ENCODE results near the gene ATP13A2.
"Not testable (repeated sequence)": the region's sequence is repeated elsewhere in the genome, so short reads cannot be mapped to it uniquely, and the experiment has no call there.

The ATP13A2 gene

DNA sequence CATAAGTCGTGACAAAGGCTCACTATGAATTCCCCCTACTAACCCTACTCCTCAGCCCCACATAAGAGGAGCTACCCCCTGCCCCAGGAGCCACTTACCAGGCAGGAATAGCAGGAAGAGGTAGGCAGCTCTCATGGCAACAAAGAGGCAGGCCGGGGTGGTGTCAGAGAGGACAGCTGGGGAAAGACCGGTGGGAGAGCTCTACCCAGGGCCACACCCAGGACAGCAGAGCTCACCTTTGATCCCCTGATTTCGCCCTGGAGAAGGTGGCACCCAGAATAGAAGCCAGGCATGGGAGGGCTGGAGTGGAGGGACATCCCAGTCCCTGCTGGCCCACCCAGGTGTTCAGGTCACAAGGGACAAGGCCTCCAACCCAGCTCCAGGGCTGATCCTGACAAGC is 33.6 kb downstream of the ATP13A2 start:
- DNase-seq (no peak), ATAC-seq (no peak)

DNA sequence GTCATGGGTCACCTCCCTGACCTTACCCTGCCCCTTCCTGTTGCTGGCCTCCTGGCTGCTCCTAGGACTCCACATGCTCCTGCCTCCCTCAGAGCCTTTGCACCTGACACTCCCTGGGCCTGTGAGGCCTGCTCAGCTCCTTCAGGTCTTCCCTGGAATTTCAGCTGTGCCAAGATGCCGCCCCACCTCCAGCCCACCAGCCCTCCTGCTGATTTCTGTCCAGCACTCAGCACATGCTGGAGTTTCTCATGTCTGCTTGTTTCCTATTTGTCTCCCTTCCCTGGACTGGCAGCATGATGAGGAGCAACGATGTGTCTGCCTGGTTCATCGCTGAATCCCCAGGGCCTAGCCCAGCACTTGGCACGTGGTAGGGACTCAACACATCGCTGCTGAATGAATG is 34.4 kb downstream of the ATP13A2 start:
- ATAC-seq (no peak), DNase-seq (no peak)

DNA sequence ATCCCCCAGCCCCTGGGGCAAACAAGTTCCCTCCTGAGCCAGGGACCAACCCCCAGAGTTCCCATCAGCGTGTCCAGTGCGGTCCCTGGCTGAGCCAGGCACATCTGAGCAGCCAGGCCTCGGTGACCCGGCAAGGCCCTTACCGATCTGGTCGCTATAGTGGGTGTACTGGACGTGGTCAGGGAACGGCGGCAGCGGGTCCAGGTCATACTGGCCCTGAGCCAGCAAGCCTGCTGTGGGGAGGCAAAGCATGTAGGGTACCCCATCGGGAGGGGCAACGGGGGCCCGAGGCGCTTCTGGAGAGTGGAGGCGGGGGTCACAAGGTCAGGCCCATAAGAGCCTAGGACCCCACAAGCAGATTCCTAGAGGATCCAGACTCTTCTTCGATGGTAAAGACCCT is 34.8 kb downstream of the ATP13A2 start:
- ATAC-seq = no peak

DNA sequence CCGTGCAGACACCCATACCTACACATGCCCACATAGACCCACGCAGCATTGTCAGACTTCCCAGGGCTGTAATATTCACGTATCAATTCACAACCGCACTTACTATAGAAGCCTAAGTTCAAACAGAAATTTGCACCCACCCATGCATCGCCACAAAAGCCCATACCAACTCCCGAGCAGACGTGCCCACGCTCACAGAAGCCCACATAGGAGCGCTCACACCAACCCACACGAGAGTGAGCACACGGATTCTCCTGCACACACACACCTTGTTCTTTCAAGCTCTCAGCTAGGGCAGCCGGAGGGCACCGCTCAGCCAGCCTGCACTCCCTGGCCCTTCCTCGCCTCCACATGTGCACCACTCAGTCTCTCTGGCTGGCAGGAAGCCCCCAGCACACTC is 35.9 kb downstream of the ATP13A2 start:
- ATAC-seq (no peak), DNase-seq (no peak)

More for the DNA sequence above, 34.8 kb downstream of the ATP13A2 start:
- no peak for DNase-seq

DNA sequence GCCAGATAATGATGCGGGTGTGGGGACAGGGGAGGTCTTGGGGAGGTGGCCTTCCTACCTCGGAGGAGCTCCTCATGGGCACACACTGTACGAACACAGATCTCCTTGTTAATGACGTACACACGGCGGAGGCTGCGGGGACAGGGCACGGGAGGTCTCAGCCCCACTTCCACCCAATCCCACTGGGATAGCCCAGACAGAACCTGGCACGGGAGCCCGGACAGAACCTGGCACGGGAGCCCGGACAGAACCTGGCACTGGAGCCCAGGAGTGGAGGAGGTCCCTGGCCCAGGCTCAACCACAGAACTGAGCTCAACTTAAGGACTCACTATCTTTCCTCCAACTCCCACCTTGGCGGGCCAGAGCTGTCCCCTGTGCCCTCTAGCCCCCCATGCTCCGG is 36.5 kb downstream of the ATP13A2 start:
- no peak for DNase-seq
- no peak for ATAC-seq

DNA sequence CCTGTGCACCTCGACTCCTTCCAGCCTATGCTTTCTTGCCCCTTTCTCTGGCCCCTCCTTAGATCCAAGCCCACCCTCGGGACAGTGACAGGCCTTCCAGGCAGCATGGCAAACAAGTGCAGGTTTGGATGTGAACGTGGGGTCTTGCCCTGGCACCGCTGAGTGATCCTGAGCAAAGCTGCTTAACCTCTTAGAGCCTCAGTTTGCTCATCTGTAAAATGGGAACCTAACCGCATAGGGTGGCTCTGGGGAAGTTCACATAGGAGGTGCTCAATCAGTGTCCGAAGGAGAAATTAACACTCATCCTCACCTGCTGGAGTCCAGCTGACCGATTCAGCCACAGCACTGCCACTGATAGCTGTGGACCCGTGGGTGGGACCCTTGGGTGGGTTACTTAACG is 38.5 kb downstream of the ATP13A2 start:
- DNase-seq (no peak), ATAC-seq (no peak)

DNA sequence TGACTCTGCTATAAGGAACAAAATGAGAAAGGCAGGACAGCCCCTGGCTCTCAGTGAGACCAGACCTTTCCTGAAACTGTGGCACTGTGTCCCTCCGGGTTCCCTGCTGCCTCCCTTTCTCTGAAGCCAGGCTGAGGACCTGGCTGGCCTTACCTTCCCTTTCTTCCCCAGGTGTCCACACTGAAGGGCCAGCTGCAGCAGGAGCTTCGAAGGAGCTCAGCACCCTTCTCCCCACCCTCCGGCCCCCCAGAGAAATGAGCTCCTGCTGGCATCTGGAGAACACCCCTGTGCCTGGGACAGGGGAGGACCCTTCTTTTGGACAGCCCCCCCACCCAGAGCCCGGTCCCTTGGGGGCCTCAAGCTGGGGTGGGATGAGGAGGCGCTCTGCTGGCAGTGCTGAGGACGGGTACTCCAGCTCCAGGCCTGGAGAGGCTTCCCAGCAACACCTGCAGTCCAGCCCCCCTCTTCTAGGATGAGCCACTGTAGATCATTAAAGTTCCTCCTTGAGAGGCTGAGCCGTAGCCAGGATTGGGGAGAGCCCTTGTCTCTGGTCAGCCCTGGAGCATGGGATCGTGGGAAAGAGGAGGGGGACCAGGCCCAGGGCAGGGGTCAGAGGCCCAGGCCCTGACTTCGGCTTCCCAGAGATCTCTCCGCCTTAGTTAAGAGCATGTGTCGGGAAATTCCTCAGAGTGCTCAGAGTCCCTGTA is 39.4 kb downstream of the ATP13A2 start:
- ATAC-seq (no peak), DNase-seq (no peak)

DNA sequence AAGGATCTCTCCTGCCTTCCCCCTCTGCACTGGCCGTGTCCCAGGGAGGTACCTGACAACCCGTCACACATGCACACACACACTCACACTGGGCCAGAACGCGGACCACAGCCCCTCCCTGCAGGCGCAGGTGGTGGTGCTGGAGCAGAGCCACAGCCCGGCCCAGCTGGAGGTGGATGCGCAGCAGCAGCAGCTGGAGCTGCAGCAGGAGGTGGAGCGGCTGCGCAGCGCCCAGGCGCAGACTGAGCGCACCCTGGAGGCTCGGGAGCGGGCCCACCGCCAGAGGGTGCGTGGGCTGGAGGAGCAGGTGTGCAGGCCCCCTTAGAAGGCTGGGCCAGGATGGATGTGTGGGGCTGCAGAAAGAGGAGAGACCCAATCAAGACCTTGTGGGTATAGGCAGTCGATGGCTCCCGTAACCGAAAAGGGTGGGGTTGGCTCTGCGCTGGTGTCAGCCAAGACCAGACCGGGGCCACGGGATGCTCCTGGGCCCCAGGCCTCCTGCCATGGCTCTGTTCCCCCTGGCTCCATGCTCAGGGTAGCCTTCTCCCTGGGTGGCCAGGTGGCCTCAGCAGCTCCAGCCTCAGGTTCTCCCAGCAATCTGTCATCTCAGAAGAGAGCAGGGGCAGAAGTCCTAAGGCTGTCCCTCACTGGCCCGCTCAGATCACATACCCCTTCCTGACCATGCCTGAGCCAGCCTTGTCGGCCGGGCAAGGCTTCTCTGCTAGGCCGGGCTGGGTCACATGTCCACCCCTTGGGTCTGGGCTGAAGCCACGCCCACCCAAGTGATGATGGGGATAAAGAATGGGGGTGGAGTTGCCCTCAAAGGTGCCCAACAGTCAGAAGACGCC is 40.2 kb downstream of the ATP13A2 start:
- DNase-seq = no peak

DNA sequence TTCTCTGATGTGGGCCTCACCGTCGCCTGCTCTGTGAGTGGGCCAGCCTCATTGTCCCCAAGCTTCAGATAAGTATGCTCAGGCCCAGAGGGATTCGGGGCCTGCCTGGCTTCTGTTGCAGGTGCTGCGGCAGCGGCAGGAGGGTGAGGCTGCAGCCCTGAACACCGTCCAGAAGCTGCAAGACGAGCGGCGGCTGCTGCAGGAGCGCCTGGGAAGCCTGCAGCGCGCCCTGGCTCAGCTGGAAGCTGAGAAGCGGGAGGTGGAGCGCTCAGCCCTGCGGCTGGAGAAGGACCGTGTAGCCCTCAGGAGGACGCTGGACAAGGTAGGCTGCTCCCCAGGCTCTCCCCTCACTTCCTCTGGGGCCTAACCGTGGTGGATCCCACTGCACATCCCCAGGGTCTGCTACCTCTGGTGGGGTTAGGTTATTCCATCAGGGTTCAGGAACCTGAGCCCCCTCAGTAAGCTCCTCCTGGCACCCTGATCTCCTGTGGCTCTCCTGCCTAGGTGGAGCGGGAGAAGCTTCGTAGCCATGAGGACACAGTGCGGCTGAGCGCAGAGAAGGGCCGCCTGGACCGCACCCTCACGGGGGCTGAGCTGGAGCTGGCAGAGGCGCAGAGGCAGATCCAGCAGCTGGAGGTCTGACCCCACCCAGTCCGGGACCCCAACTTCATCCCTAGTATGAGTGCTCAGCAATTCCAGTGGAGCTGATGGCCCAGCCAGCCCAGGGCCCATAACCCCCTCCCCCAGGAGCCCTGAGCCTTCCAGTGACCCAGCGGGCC is 41.4 kb downstream of the ATP13A2 start:
- ATAC-seq (no peak), DNase-seq (no peak)

More for the DNA sequence above, 40.2 kb downstream of the ATP13A2 start:
- ATAC-seq = peak; percentile 6

DNA sequence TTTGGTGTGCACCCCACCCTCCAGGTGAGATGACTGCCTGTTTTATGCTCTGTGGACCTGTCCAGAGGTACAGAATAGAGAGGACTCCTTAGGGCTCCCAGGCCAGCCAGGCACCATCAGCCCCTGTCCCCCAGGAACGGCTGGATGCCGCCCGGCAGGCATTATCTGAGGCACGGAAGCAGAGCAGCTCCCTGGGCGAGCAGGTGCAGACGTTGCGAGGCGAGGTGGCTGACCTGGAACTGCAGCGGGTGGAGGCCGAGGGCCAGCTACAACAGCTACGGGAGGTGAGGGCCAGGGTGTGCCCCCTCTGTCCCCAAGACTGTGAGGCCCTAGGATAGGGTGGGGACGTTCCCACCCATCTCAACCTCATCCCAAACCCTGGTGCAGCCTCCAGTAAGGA is 42.1 kb downstream of the ATP13A2 start:
- ATAC-seq (no peak), DNase-seq (no peak)

DNA sequence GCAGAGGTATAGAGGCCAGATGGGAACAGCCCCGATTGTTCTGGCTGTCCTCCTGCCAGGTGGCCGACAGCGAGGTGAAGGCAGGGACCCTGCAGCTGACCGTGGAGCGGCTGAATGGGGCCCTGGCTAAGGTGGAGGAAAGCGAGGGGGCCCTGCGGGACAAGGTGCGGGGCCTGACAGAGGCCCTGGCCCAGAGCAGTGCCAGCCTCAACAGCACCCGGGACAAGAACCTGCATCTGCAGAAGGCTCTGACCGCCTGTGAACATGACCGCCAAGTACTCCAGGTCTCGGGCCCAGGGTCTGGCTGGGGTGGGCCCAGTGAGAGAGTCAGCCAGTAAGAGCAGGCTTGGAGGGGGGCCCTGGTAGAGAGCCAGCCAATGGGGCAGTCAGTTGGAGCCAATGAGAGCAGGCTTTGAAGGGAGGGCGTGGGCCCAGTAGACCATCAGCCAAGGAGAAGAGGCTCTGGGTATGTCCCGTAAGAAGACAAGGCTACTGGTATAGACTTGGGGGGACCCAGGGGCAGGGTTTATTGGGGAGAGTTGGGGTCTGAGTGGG is 42.6 kb downstream of the ATP13A2 start:
- DNase-seq = no peak
- ATAC-seq = no peak

DNA sequence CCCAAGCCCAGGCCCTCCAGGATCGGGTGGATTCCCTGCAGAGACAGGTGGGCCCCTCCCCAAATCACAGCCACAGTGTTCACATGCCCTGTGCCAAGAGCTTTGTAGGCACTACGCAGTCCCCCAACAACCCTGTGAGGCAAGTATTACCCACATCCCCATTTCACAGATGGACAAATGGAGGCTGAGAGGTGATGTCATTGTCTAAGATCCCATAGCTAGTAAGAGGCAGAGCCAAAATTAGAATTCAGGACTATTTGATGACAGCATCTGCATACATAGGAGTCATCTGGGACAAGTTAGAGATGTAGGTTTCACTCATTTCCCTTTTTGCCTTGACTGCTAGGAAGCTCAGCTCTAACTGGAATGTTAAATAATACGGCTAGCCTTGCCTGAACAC is 43.4 kb downstream of the ATP13A2 start:
- DNase-seq (no peak), ATAC-seq (no peak)

DNA sequence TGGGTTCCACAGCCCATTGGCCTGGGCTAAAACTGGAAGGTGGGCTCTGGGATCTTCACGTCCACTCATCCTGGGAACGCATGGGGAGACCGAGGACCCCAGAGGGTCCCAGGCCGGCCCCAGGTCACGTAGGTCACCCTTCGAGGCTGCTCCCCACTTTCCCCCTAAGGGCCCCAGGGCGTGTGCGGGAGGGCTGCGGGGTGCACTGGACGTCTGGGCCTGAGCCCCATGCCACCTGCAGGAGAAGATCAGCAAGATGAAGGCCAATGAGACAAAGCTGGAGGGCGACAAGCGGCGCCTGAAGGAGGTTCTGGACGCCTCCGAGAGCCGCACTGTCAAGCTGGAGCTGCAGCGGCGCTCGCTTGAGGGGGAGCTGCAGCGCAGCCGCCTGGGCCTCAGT is 43.8 kb downstream of the ATP13A2 start:
- DNase-seq (no peak), ATAC-seq (no peak)

DNA sequence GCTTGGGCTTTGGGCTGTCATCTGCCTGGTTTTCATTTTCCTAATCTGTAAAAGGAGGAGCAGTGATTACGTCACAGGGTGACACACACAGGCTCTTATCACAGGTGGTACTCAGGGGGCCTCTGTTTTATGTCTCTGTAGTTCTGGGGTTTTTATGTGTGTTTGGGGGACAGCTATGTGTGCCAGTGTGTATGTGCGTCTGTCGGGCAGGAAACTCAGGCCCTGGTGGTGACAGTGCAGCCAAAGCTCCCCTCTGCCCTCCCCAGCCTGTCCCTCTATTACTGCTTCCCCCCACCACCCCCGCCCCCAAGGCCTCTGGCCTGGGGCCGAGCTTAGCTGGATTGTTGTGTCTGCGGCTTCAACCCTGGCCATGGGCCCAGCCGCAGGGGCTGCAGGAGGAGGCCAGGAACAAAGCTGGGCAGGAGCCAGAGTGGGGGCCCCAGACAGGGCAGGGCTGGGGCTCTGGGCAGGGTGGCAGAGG is 44.6 kb downstream of the ATP13A2 start:
- ATAC-seq (no peak), DNase-seq (no peak)

DNA sequence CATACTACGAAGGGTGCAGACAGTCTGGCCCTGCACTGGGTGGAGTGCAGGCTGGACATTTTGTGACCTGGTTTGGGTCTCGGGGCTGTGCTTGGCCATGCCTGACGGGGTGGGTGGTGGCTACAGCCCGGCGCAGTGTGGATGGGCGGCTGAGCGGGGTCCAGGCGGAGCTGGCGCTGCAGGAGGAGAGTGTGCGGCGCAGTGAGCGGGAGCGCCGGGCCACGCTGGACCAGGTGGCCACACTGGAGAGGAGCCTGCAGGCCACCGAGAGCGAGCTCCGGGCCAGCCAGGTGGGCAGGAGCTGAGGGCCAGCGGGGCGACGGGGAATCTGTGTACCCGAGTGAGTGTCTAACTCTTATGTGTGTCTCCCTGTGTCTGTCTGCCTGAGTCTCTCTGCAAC is 45.4 kb downstream of the ATP13A2 start:
- DNase-seq = no peak

DNA sequence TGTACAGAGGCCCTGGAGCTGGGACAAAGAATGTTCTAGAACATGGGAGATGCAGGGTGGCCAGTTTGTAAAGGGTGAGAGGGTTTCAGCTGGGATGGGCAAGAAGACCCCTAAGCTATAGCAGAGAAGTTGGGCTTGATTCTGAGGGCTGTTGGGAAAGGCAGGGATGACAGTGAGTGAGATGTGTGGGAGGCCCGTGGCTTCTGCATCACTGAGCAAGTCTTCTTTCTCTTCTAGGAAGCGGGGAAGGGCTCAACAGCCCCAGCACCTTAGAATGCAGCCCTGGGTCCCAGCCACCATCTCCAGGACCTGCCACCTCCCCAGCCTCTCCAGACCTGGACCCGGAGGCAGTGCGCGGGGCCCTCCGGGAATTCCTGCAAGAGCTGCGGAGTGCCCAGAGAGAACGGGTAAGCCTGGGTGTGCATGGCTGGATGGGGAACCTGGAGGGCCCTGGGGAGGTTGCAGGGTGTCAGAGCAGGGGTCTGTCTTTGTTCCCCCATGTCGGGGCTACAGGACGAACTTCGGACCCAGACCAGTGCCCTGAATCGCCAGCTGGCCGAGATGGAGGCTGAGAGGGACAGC is 46.2 kb downstream of the ATP13A2 start:
- DNase-seq = no peak
- no peak for ATAC-seq

More for the DNA sequence above, 45.4 kb downstream of the ATP13A2 start:
- no peak for ATAC-seq

DNA sequence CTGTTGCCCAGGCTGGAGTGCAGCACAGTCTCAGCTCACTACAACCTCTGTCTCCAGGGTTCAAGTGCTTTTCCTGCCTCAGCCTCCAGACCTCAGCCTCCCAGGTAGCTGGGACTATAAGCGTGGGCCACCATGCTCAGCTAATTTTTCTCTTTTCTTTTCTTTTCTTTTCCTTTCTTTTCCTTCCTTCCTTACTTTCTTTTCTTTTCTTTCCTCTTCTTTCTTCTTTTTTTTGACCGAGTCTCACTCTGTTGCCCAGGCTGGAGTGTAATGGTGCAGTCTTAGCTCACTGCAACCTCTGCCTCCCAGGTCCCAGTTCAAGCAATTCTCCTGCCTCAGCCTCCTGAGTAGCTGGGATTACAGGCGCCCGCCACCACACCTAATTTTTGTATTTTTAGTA is 47.6 kb downstream of the ATP13A2 start:
- ATAC-seq, DNase-seq: not testable (repeated sequence)

DNA sequence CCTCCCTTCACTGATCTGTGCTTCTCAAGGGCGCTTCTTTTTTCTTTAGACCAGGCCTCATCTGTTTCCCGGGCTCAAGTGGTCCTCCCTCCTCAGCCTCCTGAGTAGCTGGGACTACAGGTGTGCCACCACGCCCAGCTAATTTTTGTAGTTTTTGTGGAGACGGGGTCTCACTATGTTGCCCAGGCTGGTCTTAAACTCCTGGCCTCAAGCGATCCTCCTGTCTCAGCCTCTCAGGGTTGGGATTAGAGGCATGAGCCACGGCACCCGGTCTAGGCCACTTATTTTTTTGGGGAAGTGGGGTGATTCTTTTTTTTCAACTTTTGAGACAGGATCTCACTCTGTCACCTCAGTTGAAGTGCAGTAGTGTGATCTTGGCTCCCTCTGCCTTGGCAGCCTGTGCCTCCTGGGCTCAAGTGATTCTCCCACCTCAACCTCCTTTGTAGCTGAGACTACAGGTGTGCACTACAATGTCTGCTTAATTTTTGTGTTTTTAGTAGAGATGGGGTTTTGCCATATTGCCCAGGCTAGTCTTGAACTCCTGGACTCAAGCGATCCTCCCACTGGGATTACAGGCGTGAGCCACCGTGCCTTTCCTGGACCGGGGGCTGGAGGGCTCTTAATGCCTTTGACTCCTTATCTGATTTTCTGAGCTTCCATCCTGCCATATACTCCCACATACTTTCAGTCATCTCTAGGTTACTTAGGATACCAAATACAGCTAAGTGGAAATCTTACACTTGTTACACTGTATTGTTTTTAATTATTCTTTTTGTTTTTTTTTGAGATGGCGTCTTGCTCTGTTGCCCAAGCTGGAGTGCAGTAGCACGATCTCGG is 50.2 kb downstream of the ATP13A2 start:
- ATAC-seq (no peak), DNase-seq (no peak)

DNA sequence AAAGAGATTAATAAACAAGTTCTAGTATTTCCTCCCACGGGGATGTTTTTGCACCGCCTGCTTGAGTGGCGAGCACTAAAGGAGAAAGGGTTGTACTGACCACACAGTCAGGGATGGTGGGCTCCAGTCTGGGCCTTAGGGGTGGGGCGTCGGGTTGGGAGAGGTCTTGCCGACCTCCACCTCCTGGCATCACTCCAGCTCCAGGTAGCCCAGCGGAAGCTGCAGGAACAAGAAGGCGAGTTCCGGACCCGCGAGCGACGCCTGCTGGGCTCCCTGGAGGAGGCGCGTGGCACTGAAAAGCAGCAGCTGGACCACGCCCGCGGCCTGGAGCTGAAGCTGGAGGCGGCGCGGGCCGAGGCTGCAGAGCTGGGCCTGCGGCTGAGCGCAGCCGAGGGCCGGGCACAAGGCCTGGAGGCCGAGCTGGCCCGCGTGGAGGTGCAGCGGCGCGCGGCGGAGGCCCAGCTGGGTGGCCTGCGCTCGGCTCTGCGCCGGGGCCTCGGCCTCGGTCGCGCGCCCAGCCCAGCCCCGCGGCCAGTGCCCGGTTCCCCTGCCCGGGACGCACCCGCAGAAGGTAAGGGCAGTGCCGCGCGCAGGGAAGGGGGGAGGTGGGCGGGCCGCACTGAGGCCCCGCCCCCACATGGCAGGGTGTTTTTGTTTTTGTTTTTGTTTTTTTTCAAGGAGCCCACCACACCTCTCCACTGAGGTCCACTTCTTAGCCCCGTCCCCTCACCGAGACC is 51.0 kb downstream of the ATP13A2 start:
- DNase-seq = peak; percentile 88

DNA sequence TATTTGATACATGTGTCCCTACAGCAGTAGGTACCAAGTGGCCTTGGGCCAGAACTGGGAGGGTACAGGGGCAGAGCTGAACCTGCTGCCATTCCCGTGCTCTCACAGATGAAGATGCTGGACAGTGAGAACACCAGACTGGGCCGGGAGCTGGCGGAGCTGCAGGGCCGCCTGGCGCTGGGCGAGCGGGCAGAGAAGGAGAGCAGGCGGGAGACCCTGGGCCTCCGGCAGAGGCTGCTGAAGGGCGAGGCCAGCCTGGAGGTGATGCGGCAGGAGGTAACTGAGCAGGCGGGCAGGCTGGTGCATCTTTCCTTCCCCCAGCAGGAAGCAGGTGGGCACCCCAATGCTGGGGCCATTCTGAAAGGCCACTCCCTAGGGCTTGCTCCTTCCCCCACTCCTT is 53.3 kb downstream of the ATP13A2 start:
- no peak for ATAC-seq

More for the DNA sequence above, 51.0 kb downstream of the ATP13A2 start:
- peak; percentile 76 for ATAC-seq

More for the DNA sequence above, 53.3 kb downstream of the ATP13A2 start:
- DNase-seq = no peak
